RWPE2 (cell line): Measurements from ENCODE around the gene MVK.

ENCODE experiments used
- ATAC-seq: fragments of 200-7000 bp; cut with Tn5 transposase; 3 replicates; pipeline ENCODE4 v1.9.1; 2021; ENCODE audit warnings: low read depth
- DNase-seq: peaks from one replicate; pipeline ENCODE4 v3.0.0-alpha.2; 2020; ENCODE audit warnings: low spot score
- H3K27ac ChIP-seq: fragments of 450-650 bp; 2 replicates; pipeline ENCODE4 v1.5.1; 2017; ENCODE audit warnings: mild to moderate bottlenecking; ENCODE audit not compliant: poor library complexity, severe bottlenecking
- H3K27me3 ChIP-seq: fragments of 250-450 bp; sonication (Bioruptor Pico); 2 replicates; pipeline ENCODE4 v1.5.1; 2021; ENCODE audit warnings: mild to moderate bottlenecking, moderate library complexity; ENCODE audit not compliant: insufficient read depth, poor library complexity, severe bottlenecking
- H3K36me3 ChIP-seq: fragments of 250-450 bp; sonication (Bioruptor Pico); 2 replicates; pipeline ENCODE4 v1.5.1; 2020; ENCODE audit warnings: low read depth, mild to moderate bottlenecking, moderate library complexity
- H3K4me1 ChIP-seq: fragments of 250-450 bp; sonication (Bioruptor Pico); 2 replicates; pipeline ENCODE4 v1.5.1; 2021; ENCODE audit warnings: mild to moderate bottlenecking, moderate library complexity; ENCODE audit not compliant: insufficient read depth, poor library complexity, severe bottlenecking
- H3K4me3 ChIP-seq: fragments of 250-450 bp; sonication (Bioruptor Pico); 2 replicates; pipeline ENCODE4 v1.5.1; 2021; ENCODE audit warnings: mild to moderate bottlenecking, moderate library complexity; ENCODE audit not compliant: severe bottlenecking
- H3K9me3 ChIP-seq: fragments of 250-450 bp; sonication (Bioruptor Pico); 2 replicates; pipeline ENCODE4 v1.5.1; 2021; ENCODE audit warnings: mild to moderate bottlenecking, moderate library complexity; ENCODE audit not compliant: severe bottlenecking
- CTCF ChIP-seq: fragments of 450-650 bp; IDR thresholded peaks from one replicate; pipeline ENCODE4 v1.5.1; 2017; ENCODE audit warnings: mild to moderate bottlenecking, moderate library complexity; ENCODE audit not compliant: poor library complexity, severe bottlenecking

MVK gene

GRCh38 chr12:109534456-109534855 is 39.1 kb upstream of the MVK start:
- Histone ChIP-seq H3K36me3 (peaks cover 3% of the 10 kb centered on the region), H3K9me3 (no peaks in the 10 kb centered on the region), H3K27me3 (no peaks in the 10 kb centered on the region), H3K27ac (no peak overlapping the region), H3K4me1 (no peaks in the 10 kb centered on the region), H3K4me3 (no peak overlapping the region)
- DNase-seq, result no peak
- TF ChIP-seq CTCF, result no peak
- no peak for ATAC-seq

DNA sequence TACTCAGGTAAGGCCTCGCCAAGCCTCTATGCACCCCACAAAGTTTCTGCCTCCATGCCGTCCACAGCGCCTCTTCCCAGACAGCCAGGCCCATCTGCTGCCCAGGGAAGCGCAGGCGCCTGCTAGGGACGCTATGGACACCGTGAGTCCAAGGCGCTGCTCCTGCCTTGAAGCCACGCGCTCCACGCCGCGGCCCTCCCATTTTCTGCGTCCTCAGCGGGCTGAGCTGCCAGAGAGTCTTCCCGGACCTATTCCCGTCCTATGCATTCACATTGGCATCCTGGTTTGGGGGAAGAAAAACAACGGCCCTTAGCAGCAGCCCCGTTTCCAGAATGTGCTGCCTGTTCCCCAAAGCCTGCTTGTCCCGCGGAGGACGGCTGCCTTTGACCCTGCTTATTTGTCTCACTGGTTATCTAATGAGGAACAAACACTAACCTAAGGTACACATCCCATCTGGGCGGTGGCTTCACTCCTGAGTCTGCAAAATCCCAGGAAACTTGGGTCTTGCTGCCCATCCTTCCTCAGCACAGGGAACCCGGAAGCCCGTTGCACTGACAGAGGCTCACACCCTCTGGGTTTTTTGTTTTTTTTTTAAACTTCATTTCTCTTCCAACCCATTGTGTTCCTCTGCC is 38.2 kb upstream of the MVK start:
- TF ChIP-seq CTCF, result no peak
- Histone ChIP-seq H3K36me3 (peaks cover 3% of the 10 kb centered on the region), H3K27me3 (no peaks in the 10 kb centered on the region), H3K27ac (no peak overlapping the region), H3K4me1 (no peaks in the 10 kb centered on the region), H3K9me3 (no peaks in the 10 kb centered on the region), H3K4me3 (no peak overlapping the region)
- ATAC-seq, result no peak
- DNase-seq, result no peak

GRCh38 chr12:109535863-109536250 is 37.7 kb upstream of the MVK start:
- no peaks in the 10 kb centered on the region for H3K9me3 ChIP-seq
- no peaks in the 10 kb centered on the region for H3K27me3 ChIP-seq
- H3K4me1 ChIP-seq, result no peaks in the 10 kb centered on the region
- no peak for TF ChIP-seq CTCF
- peaks cover 3% of the 10 kb centered on the region; the same call in 1 of the 2 replicates for H3K36me3 ChIP-seq
- DNase-seq (no peak), ATAC-seq (no peak)
- H3K27ac ChIP-seq, result no peak overlapping the region
- H3K4me3 ChIP-seq, result no peak overlapping the region

DNA sequence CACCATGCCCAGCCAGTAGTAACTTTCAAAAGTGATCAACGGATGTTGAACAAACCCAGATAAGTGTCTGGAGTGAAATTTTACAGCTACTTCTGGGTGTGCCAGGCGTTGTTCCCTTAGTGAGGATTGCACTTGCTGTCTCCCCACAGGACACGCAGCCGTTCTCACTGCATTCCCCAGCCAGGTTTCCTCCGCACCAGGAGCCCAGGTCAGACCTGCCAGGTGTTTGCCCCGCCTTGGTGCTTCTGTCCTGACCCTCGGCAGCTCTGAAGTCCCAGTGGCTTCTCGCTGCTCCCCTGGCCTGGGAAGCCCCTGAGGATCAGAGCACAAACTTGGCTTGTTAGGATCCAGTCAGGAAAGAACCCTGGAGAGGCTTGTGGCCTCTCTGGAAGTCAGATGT is 36.5 kb upstream of the MVK start:
- ATAC-seq, result no peak

More for the DNA sequence above, 36.5 kb upstream of the MVK start:
- no peak overlapping the region for H3K4me3 ChIP-seq
- H3K4me1 ChIP-seq, result no peaks in the 10 kb centered on the region
- H3K36me3 ChIP-seq, result no peaks in the 10 kb centered on the region
- no peak for DNase-seq
- no peak overlapping the region for H3K27ac ChIP-seq
- TF ChIP-seq CTCF, result no peak
- no peaks in the 10 kb centered on the region for H3K27me3 ChIP-seq
- H3K9me3 ChIP-seq, result no peaks in the 10 kb centered on the region
